ENCODE results near the gene TRIM66. TPM values are rescaled to one million over a fixed set of nuclear protein-coding genes. Genes with fewer than 3 reads are reported as not detected.

Gene TRIM66
- polyA plus RNA-seq, 3 donors, result 5.3 to 9.4 (median 8.8) TPM

- no peak for DNase-seq (ENCODE audit: extremely low read depth in 1 of 11, low read depth in 9 of 11, low spot score in 4 of 11)
Observed at GRCh38 chr11:8717876-8718753, 35.6 kb upstream of the TRIM66 start.

GRCh38 chr11:8717544-8717875 is 35.0 kb upstream of the TRIM66 start:
- DNase-seq (ENCODE audit: extremely low read depth in 1 of 11, low read depth in 9 of 11, low spot score in 4 of 11), result no peak

- DNase-seq (ENCODE audit: extremely low read depth in 1 of 11, low read depth in 9 of 11, low spot score in 4 of 11), result no peak
Observed at GRCh38 chr11:8715501-8715900, 33.0 kb upstream of the TRIM66 start.

GRCh38 chr11:8714622-8715225 is 32.3 kb upstream of the TRIM66 start:
- DNase-seq (ENCODE audit: extremely low read depth in 1 of 11, low read depth in 9 of 11, low spot score in 4 of 11), result no peak

GRCh38 chr11:8713760-8714454 is 31.4 kb upstream of the TRIM66 start:
- no peak for DNase-seq (ENCODE audit: extremely low read depth in 1 of 11, low read depth in 9 of 11, low spot score in 4 of 11)

- DNase-seq (ENCODE audit: extremely low read depth in 1 of 11, low read depth in 9 of 11, low spot score in 4 of 11), result no peak
Observed at GRCh38 chr11:8712506-8712905, 30.0 kb upstream of the TRIM66 start.

GRCh38 chr11:8711895-8712442 is 29.5 kb upstream of the TRIM66 start:
- DNase-seq (ENCODE audit: extremely low read depth in 1 of 11, low read depth in 9 of 11, low spot score in 4 of 11), result no peak

- no peak for DNase-seq (ENCODE audit: extremely low read depth in 1 of 11, low read depth in 9 of 11, low spot score in 4 of 11)
Observed at GRCh38 chr11:8709777-8710176, 27.3 kb upstream of the TRIM66 start.

GRCh38 chr11:8709002-8709672 is 26.7 kb upstream of the TRIM66 start:
- DNase-seq (ENCODE audit: extremely low read depth in 1 of 11, low read depth in 9 of 11, low spot score in 4 of 11), result peak in 4 of 11 donors; percentile 38 to 59 (median 44)

GRCh38 chr11:8707541-8708191 is 25.2 kb upstream of the TRIM66 start:
- no peak for DNase-seq (ENCODE audit: extremely low read depth in 1 of 11, low read depth in 9 of 11, low spot score in 4 of 11)

GRCh38 chr11:8706673-8707432 is 24.4 kb upstream of the TRIM66 start:
- DNase-seq (ENCODE audit: extremely low read depth in 1 of 11, low read depth in 9 of 11, low spot score in 4 of 11), result no peak

- no peak for DNase-seq (ENCODE audit: extremely low read depth in 1 of 11, low read depth in 9 of 11, low spot score in 4 of 11)
Observed at GRCh38 chr11:8705146-8705545, 22.7 kb upstream of the TRIM66 start.

- DNase-seq (ENCODE audit: extremely low read depth in 1 of 11, low read depth in 9 of 11, low spot score in 4 of 11), result no peak
Observed at GRCh38 chr11:8704136-8704535, 21.7 kb upstream of the TRIM66 start.

GRCh38 chr11:8702598-8702915 is 20.1 kb upstream of the TRIM66 start:
- DNase-seq (ENCODE audit: extremely low read depth in 1 of 11, low read depth in 9 of 11, low spot score in 4 of 11), result no peak

GRCh38 chr11:8701891-8702597 is 19.6 kb upstream of the TRIM66 start:
- no peak for DNase-seq (ENCODE audit: extremely low read depth in 1 of 11, low read depth in 9 of 11, low spot score in 4 of 11)

GRCh38 chr11:8699903-8700302 is 17.4 kb upstream of the TRIM66 start:
- no peak for DNase-seq (ENCODE audit: extremely low read depth in 1 of 11, low read depth in 9 of 11, low spot score in 4 of 11)

GRCh38 chr11:8698917-8699441 is 16.5 kb upstream of the TRIM66 start:
- DNase-seq (ENCODE audit: extremely low read depth in 1 of 11, low read depth in 9 of 11, low spot score in 4 of 11), result no peak

Data from renal cortex interstitium (tissue), 11 donors.